Activated T-helper 1 cell treated with Interleukin-2 at 50 U/mL for 16 hours (primary cell): ENCODE results near the gene MEA1.

Experiments used
- DNase-seq: peaks from one replicate; pipeline ENCODE4 v3.0.0-alpha.2; 2020; ENCODE audit warnings: low read depth

MEA1 gene

GRCh38 chr6:43038727-43039126 lies 25.0 kb upstream of the MEA1 start:
- DNase-seq, result no peak

- no peak for DNase-seq
Measured at GRCh38 chr6:43037706-43038105, 24.0 kb upstream of the MEA1 start.

GRCh38 chr6:43037197-43037596 lies 23.5 kb upstream of the MEA1 start:
- DNase-seq, result no peak

- no peak for DNase-seq
Measured at GRCh38 chr6:43036712-43037111, 23.0 kb upstream of the MEA1 start.

GRCh38 chr6:43035495-43036194 lies 21.9 kb upstream of the MEA1 start:
- DNase-seq, result no peak

- DNase-seq, result no peak
Measured at GRCh38 chr6:43034190-43034525, 20.4 kb upstream of the MEA1 start.

- no peak for DNase-seq
Measured at GRCh38 chr6:43033496-43034189, 19.9 kb upstream of the MEA1 start.

GRCh38 chr6:43032326-43032725 lies 18.6 kb upstream of the MEA1 start:
- DNase-seq, result no peak

GRCh38 chr6:43029120-43029519 lies 15.4 kb upstream of the MEA1 start:
- no peak for DNase-seq

GRCh38 chr6:43026365-43026764 lies 12.6 kb upstream of the MEA1 start:
- DNase-seq, result no peak

- no peak for DNase-seq
Measured at GRCh38 chr6:43024436-43024835, 10.7 kb upstream of the MEA1 start.

- peak; percentile 60 for DNase-seq
Measured at GRCh38 chr6:43021270-43022047, 7.7 kb upstream of the MEA1 start, which contains the start of gene RRP36. Gene RRP36, plus strand, starts transcription at chr6:43021623. Its CDS starts 32 bp downstream, at chr6:43021655.

- DNase-seq, result no peak
Measured at GRCh38 chr6:43020847-43021246, 7.1 kb upstream of the MEA1 start.

- no peak for DNase-seq
Measured at GRCh38 chr6:43020052-43020705, 6.4 kb upstream of the MEA1 start.

GRCh38 chr6:43019152-43019551 lies 5.4 kb upstream of the MEA1 start:
- DNase-seq, result no peak

- DNase-seq, result no peak
Measured at GRCh38 chr6:43016943-43017334, 3.2 kb upstream of the MEA1 start.

GRCh38 chr6:43016176-43016942 lies 2.6 kb upstream of the MEA1 start:
- no peak for DNase-seq

- DNase-seq, result no peak
Measured at GRCh38 chr6:43014434-43014909, 726 bp upstream of the MEA1 start.

GRCh38 chr6:43013097-43013842 lies 476 bp downstream of the MEA1 start:
- DNase-seq, result no peak

GRCh38 chr6:43012364-43012763 lies 1.4 kb downstream of the MEA1 start:
- DNase-seq, result no peak

- no peak for DNase-seq
Measured at GRCh38 chr6:43011207-43011606, 2.5 kb downstream of the MEA1 start.
